ENCODE measurements around the gene PLEKHM1.
A peak's percentile ranks its signal among the peaks of the same experiment; 100 is the strongest.

PLEKHM1 gene

GRCh38 chr17:45413498-45413923 lies 77.0 kb downstream of the PLEKHM1 start:
- no peak for DNase-seq
- WGBS (ENCODE audit: insufficient coverage): 84% methylated on average over 8 of the region's 9 CpGs
- ChIA-PET CTCF (interaction anchor here (0.7 to 8.4 kb wide), 5 partner anchors 8 to 438 kb away, joined by 3 to 94 read pairs (median 7); no protein-coding TSS in a partner anchor), POLR2A (no interaction called here)
- H3K4me1 ChIP-seq (ENCODE audit: control extremely low read depth in 1 of 4, control insufficient read depth in 4 of 4, insufficient read depth in 4 of 4, low read length in 3 of 4): peaks cover 2 to 66% (median 51%) of the 10 kb centered on the region in 4 experiments
- no peaks in the 10 kb centered on the region for H3K27me3 ChIP-seq (replicated peaks in 2 of 5; ENCODE audit: control insufficient read depth in 4 of 5, insufficient read depth in 5 of 5, low read length in 4 of 5)
- H3K4me3 ChIP-seq (ENCODE audit: control insufficient read depth in 1 of 7, extremely low read depth in 1 of 7, insufficient read depth in 4 of 7, low read depth in 2 of 7, low read length in 6 of 7): no peak overlapping the region
- H3K36me3 ChIP-seq (ENCODE audit: control insufficient read depth in 4 of 4, insufficient read depth in 4 of 4, low read length in 3 of 4): peaks cover 0 to 8% (median 0%) of the 10 kb centered on the region in 4 experiments
- no peak overlapping the region for H3K27ac ChIP-seq (ENCODE audit: insufficient read depth in 1 of 2, low read depth in 1 of 2, low read length in 2 of 2, poor library complexity in 1 of 2, severe bottlenecking in 2 of 2)
- H3K9me3 ChIP-seq (ENCODE audit: control extremely low read depth in 1 of 5, control insufficient read depth in 4 of 5, insufficient read depth in 2 of 5, low read depth in 1 of 5, low read length in 4 of 5): no peaks in the 10 kb centered on the region

- Histone ChIP-seq H3K27ac (ENCODE audit: insufficient read depth in 1 of 2, low read depth in 1 of 2, low read length in 2 of 2, poor library complexity in 1 of 2, severe bottlenecking in 2 of 2) (peak overlapping the region; percentile 72 to 78), H3K27me3 (replicated peaks in 2 of 5; ENCODE audit: control insufficient read depth in 4 of 5, insufficient read depth in 5 of 5, low read length in 4 of 5) (no peaks in the 10 kb centered on the region), H3K4me3 (ENCODE audit: control insufficient read depth in 1 of 7, extremely low read depth in 1 of 7, insufficient read depth in 4 of 7, low read depth in 2 of 7, low read length in 6 of 7) (peak overlapping the region in 2 of 7 experiments; percentile 74 to 90), H3K9me3 (ENCODE audit: control extremely low read depth in 1 of 5, control insufficient read depth in 4 of 5, insufficient read depth in 2 of 5, low read depth in 1 of 5, low read length in 4 of 5) (no peaks in the 10 kb centered on the region), H3K4me1 (ENCODE audit: control extremely low read depth in 1 of 4, control insufficient read depth in 4 of 4, insufficient read depth in 4 of 4, low read length in 3 of 4) (peaks cover 13 to 86% (median 70%) of the 10 kb centered on the region in 4 experiments), H3K36me3 (ENCODE audit: control insufficient read depth in 4 of 4, insufficient read depth in 4 of 4, low read length in 3 of 4) (peaks cover 0 to 14% (median 0%) of the 10 kb centered on the region in 4 experiments)
- no peak for DNase-seq
- ChIA-PET CTCF (interaction anchor here (1.1 to 8.4 kb wide), 3 partner anchors 14 to 23 kb away, joined by 3 to 94 read pairs (median 33); no protein-coding TSS in a partner anchor), POLR2A (interaction anchor here (0.6 kb wide), 1 partner anchor 110 kb away, joined by 7 read pairs; no protein-coding TSS in a partner anchor)
- 97% methylated on average over 3 of the region's 5 CpGs for WGBS (ENCODE audit: insufficient coverage)
These were observed 79.0 kb downstream of the PLEKHM1 start for GRCh38 chr17:45411348-45412105.

- peak overlapping the region; percentile 43 to 94 (median 74) for H3K4me3 ChIP-seq (ENCODE audit: control insufficient read depth in 1 of 7, extremely low read depth in 1 of 7, insufficient read depth in 4 of 7, low read depth in 2 of 7, low read length in 6 of 7)
- POLR2A ChIA-PET: interaction anchor here (0.6 to 1.3 kb wide), 2 partner anchors 13 to 109 kb away, joined by 3 to 7 read pairs; no protein-coding TSS in a partner anchor
- H3K27ac ChIP-seq (ENCODE audit: insufficient read depth in 1 of 2, low read depth in 1 of 2, low read length in 2 of 2, poor library complexity in 1 of 2, severe bottlenecking in 2 of 2): peak overlapping the region; percentile 72 to 78
- peaks cover 17 to 90% (median 77%) of the 10 kb centered on the region in 4 experiments for H3K4me1 ChIP-seq (ENCODE audit: control extremely low read depth in 1 of 4, control insufficient read depth in 4 of 4, insufficient read depth in 4 of 4, low read length in 3 of 4)
- no peaks in the 10 kb centered on the region for H3K9me3 ChIP-seq (ENCODE audit: control extremely low read depth in 1 of 5, control insufficient read depth in 4 of 5, insufficient read depth in 2 of 5, low read depth in 1 of 5, low read length in 4 of 5)
- H3K27me3 ChIP-seq (replicated peaks in 2 of 5; ENCODE audit: control insufficient read depth in 4 of 5, insufficient read depth in 5 of 5, low read length in 4 of 5): no peaks in the 10 kb centered on the region
- DNase-seq: peak in 2 of 3 donors; percentile 74 to 84
- 8% methylated on average over 16 of the region's 24 CpGs for WGBS (ENCODE audit: insufficient coverage)
- CTCF ChIA-PET: interaction anchor here (4.7 to 8.4 kb wide), 2 partner anchors 13 to 17 kb away, joined by 45 to 94 read pairs; no protein-coding TSS in a partner anchor
- H3K36me3 ChIP-seq (ENCODE audit: control insufficient read depth in 4 of 4, insufficient read depth in 4 of 4, low read length in 3 of 4): peaks cover 0 to 24% (median 2%) of the 10 kb centered on the region in 4 experiments
These were observed 80.1 kb downstream of the PLEKHM1 start for GRCh38 chr17:45410144-45411091.

DNA sequence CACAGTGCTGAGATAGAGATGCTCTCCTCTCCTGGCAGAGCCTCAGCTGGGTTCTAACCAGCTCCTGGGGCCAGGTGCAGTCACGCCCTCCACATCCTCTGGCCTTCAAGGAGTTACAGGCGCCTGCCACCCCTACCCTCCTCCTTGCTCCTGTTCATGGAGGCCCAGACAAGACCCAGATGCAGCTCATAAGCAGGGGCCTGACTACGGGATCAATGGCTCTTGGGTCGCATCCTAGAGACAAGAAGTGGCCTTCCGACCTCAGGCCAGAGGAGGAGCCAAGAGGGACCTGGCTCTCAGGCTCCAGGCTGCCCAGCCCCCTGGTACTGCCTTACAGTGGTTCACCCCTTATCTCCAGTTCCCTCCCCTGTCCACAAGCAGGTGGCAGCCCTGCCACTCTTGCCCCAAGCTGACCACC lies 80.9 kb downstream of the PLEKHM1 start:
- ChIA-PET POLR2A (interaction anchor here (1.3 kb wide), 1 partner anchor 14 kb away, joined by 3 read pairs; no protein-coding TSS in a partner anchor), CTCF (interaction anchor here (1.6 to 8.4 kb wide), 3 partner anchors 12 to 26 kb away, joined by 6 to 94 read pairs (median 45); no protein-coding TSS in a partner anchor)
- peaks cover 1 to 30% (median 6%) of the 10 kb centered on the region in 4 experiments for H3K36me3 ChIP-seq (ENCODE audit: control insufficient read depth in 4 of 4, insufficient read depth in 4 of 4, low read length in 3 of 4)
- no peaks in the 10 kb centered on the region for H3K27me3 ChIP-seq (replicated peaks in 2 of 5; ENCODE audit: control insufficient read depth in 4 of 5, insufficient read depth in 5 of 5, low read length in 4 of 5)
- peak overlapping the region; percentile 72 to 78 for H3K27ac ChIP-seq (ENCODE audit: insufficient read depth in 1 of 2, low read depth in 1 of 2, low read length in 2 of 2, poor library complexity in 1 of 2, severe bottlenecking in 2 of 2)
- no peaks in the 10 kb centered on the region for H3K9me3 ChIP-seq (ENCODE audit: control extremely low read depth in 1 of 5, control insufficient read depth in 4 of 5, insufficient read depth in 2 of 5, low read depth in 1 of 5, low read length in 4 of 5)
- H3K4me3 ChIP-seq (ENCODE audit: control insufficient read depth in 1 of 7, extremely low read depth in 1 of 7, insufficient read depth in 4 of 7, low read depth in 2 of 7, low read length in 6 of 7): peak overlapping the region; percentile 43 to 94 (median 74)
- DNase-seq: no peak
- H3K4me1 ChIP-seq (ENCODE audit: control extremely low read depth in 1 of 4, control insufficient read depth in 4 of 4, insufficient read depth in 4 of 4, low read length in 3 of 4): peaks cover 17 to 82% (median 73%) of the 10 kb centered on the region in 4 experiments
- WGBS (ENCODE audit: insufficient coverage): 30% methylated on average over 4 of the region's 5 CpGs

DNA sequence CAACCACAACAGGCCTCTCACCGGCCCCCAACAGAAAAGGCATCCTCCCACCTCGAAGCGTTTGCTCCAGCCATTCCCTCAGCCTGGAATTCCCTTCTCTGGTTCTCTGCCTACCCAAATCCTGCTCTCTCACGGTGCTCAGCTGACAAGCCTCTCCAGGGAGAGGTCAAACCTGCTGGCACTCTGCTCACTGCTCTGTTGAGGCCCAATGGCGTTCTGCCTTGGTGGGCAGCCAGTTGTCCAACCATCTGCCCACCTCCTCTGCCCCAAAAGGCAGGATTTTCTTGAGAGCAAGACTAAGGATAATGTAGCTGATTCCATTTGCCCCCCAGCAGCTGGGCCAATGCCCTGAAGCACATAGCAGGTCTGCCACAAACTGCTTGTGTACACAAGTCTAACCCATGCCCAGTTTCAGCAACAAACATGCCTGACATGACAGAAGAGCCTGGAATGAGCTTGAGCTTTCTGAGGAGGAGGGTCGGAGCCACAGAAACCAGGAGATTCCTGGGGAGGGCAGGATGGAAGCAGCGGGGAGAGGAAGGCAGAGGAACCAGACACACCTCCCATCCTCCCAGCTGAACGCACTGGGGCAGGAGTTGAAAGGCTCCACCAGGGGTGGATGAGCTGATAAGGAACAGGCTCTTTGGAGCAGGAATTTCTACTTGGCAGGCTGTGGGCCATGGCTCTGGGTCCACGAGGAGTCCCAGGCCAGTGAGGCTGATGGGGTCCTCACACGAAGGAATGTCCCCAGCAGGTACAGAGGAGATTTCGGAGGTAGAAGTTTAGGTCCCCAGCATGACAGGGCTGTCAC lies 81.7 kb downstream of the PLEKHM1 start:
- H3K9me3 ChIP-seq (ENCODE audit: control extremely low read depth in 1 of 5, control insufficient read depth in 4 of 5, insufficient read depth in 2 of 5, low read depth in 1 of 5, low read length in 4 of 5): no peaks in the 10 kb centered on the region
- peak overlapping the region; percentile 35 to 78 for H3K27ac ChIP-seq (ENCODE audit: insufficient read depth in 1 of 2, low read depth in 1 of 2, low read length in 2 of 2, poor library complexity in 1 of 2, severe bottlenecking in 2 of 2)
- H3K36me3 ChIP-seq (ENCODE audit: control insufficient read depth in 4 of 4, insufficient read depth in 4 of 4, low read length in 3 of 4): peaks cover 4 to 38% (median 14%) of the 10 kb centered on the region in 4 experiments
- whole genome bisulfite sequencing (ENCODE audit: insufficient coverage): 23% methylated on average over 9 of the region's 11 CpGs
- H3K4me1 ChIP-seq (ENCODE audit: control extremely low read depth in 1 of 4, control insufficient read depth in 4 of 4, insufficient read depth in 4 of 4, low read length in 3 of 4): peaks cover 17 to 76% (median 73%) of the 10 kb centered on the region in 4 experiments
- peak overlapping the region; percentile 5 to 94 (median 74) for H3K4me3 ChIP-seq (ENCODE audit: control insufficient read depth in 1 of 7, extremely low read depth in 1 of 7, insufficient read depth in 4 of 7, low read depth in 2 of 7, low read length in 6 of 7)
- ChIA-PET POLR2A (interaction anchor here (1.3 kb wide), 1 partner anchor 14 kb away, joined by 3 read pairs; no protein-coding TSS in a partner anchor), CTCF (interaction anchor here (0.9 to 8.4 kb wide), 6 partner anchors 12 to 137 kb away, joined by 3 to 94 read pairs (median 5); no protein-coding TSS in a partner anchor)
- no peak for DNase-seq
- H3K27me3 ChIP-seq (replicated peaks in 2 of 5; ENCODE audit: control insufficient read depth in 4 of 5, insufficient read depth in 5 of 5, low read length in 4 of 5): no peaks in the 10 kb centered on the region

DNA sequence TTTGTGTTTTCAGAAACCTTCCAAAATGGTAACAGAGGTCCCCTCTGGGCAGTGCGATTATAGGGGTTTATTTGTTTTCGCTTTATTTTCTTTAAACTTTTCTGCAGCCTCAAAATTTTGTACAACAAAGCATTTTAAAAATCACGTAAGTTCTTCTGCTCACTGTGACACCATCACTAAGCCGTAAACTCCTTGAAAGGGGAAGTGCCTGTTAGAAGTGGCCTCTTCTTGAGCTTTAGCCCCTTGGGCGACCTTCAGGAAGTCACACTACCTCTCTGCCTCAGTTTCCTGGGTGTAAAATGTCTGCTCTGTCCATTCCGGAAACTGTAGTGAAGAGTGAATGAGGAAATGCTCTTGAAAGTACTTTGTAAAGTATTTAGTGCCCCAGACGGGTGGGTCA lies 84.4 kb downstream of the PLEKHM1 start:
- peak overlapping the region in 1 of 2 experiments; percentile 54 for H3K27ac ChIP-seq (ENCODE audit: insufficient read depth in 1 of 2, low read depth in 1 of 2, low read length in 2 of 2, poor library complexity in 1 of 2, severe bottlenecking in 2 of 2)
- peaks cover 11 to 59% (median 35%) of the 10 kb centered on the region in 4 experiments for H3K36me3 ChIP-seq (ENCODE audit: control insufficient read depth in 4 of 4, insufficient read depth in 4 of 4, low read length in 3 of 4)
- H3K4me3 ChIP-seq (ENCODE audit: control insufficient read depth in 1 of 7, extremely low read depth in 1 of 7, insufficient read depth in 4 of 7, low read depth in 2 of 7, low read length in 6 of 7): peak overlapping the region in 1 of 7 experiments; percentile 7
- peak in 2 of 3 donors; percentile 39 to 52 for DNase-seq
- ChIA-PET POLR2A (no interaction called here), CTCF (interaction anchor here (0.6 to 8.4 kb wide), 2 partner anchors 9 to 132 kb away, joined by 3 to 94 read pairs; no protein-coding TSS in a partner anchor)
- H3K9me3 ChIP-seq (ENCODE audit: control extremely low read depth in 1 of 5, control insufficient read depth in 4 of 5, insufficient read depth in 2 of 5, low read depth in 1 of 5, low read length in 4 of 5): no peaks in the 10 kb centered on the region
- no peaks in the 10 kb centered on the region for H3K27me3 ChIP-seq (replicated peaks in 2 of 5; ENCODE audit: control insufficient read depth in 4 of 5, insufficient read depth in 5 of 5, low read length in 4 of 5)
- WGBS (ENCODE audit: insufficient coverage): 64% methylated on average over 3 of the region's 7 CpGs
- peaks cover 15 to 54% (median 52%) of the 10 kb centered on the region in 4 experiments for H3K4me1 ChIP-seq (ENCODE audit: control extremely low read depth in 1 of 4, control insufficient read depth in 4 of 4, insufficient read depth in 4 of 4, low read length in 3 of 4)

Measured in common myeloid progenitor, CD34-positive (primary cell).